Endothelial cell of umbilical vein (primary cell): ENCODE measurements around the gene CD109. TPM values are rescaled to one million over a fixed set of nuclear protein-coding genes. Genes with fewer than 3 reads are reported as not detected.

Experiments used
- BruUV-seq: library from RNA; stranded (reverse); fragments of 400-500 nt; replicated peaks from 2 replicates; lab custom pipeline; 2021; lab: Mats Ljungman, UMichigan
- CTCF ChIA-PET: fragments of 300-600, 350-600 bp; sonication (Branson Sonifier 250); formaldehyde crosslinking; loops from one replicate; lab custom pipeline; 2021; ENCODE audit warnings: antibody characterized with exemption, inconsistent platforms; lab: Charles Lee
- POLR2A ChIA-PET: fragments of 300-600, 350-600 bp; sonication (Branson Sonifier 250); formaldehyde crosslinking; loops from one replicate; lab custom pipeline; 2021; ENCODE audit warnings: antibody characterized with exemption, inconsistent platforms; lab: Charles Lee
- DNase-seq: peaks from one replicate; pipeline ENCODE4 v3.0.0-alpha.2; 2011; ENCODE audit warnings: low read depth, low spot score
- FAIRE-seq: peaks from 2 replicates; lab custom pipeline; 2011; peaks lifted over from hg19 to GRCh38; lab: Jason Lieb, UNC
- H2AFZ ChIP-seq: 2 replicates; pipeline ENCODE4 v1.6.0; 2012; ENCODE audit warnings: low read depth, low read length, control low read depth, inconsistent platforms
- H3K27ac ChIP-seq: 2 replicates; pipeline ENCODE4 v1.5.1; 2011; ENCODE audit warnings: low read depth, mild to moderate bottlenecking, control low read depth, low read length, moderate library complexity; ENCODE audit not compliant: insufficient read depth
- H3K27me3 ChIP-seq, 2 experiments: 2 replicates each; pipeline versions ENCODE4 v1.6.0 to v1.6.1; 2011; ENCODE audit warnings: low read length in 2 of 2, mixed read lengths in 1 of 2; ENCODE audit not compliant: control insufficient read depth in 2 of 2, insufficient read depth in 2 of 2
- H3K36me3 ChIP-seq, 2 experiments: 2 replicates in 1 of 2; 3 replicates in 1 of 2; pipeline ENCODE4 v1.5.1; 2011; ENCODE audit warnings: low read length in 2 of 2, mild to moderate bottlenecking in 1 of 2, moderate library complexity in 1 of 2; ENCODE audit not compliant: control insufficient read depth in 2 of 2, insufficient read depth in 2 of 2; ENCODE audit errors: extremely low read depth in 1 of 2
- H3K4me1 ChIP-seq: 3 replicates; pipeline ENCODE4 v1.5.1; 2011; ENCODE audit warnings: mild to moderate bottlenecking, low read length; ENCODE audit not compliant: control insufficient read depth, insufficient read depth; ENCODE audit errors: extremely low read depth
- H3K4me2 ChIP-seq: 2 replicates; pipeline ENCODE4 v1.6.1; 2011; ENCODE audit warnings: low read length, control low read depth, mixed read lengths; ENCODE audit not compliant: insufficient read depth
- H3K4me3 ChIP-seq, 3 experiments: fragments of 200-600 bp in 1 of 3; sonication (generic), shearing (Covaris generic) in 1 of 3; replicated peaks in 1 of 3; 2 replicates each; pipeline ENCODE4 v1.5.1; 2011 to 2016; ENCODE audit warnings: control low read depth in 3 of 3, low read length in 3 of 3, mild to moderate bottlenecking in 2 of 3, inconsistent platforms in 1 of 3, low read depth in 1 of 3, moderate library complexity in 1 of 3; ENCODE audit not compliant: insufficient read depth in 1 of 3
- H3K79me2 ChIP-seq: 2 replicates; pipeline ENCODE4 v1.6.0; 2012; ENCODE audit warnings: low read length, inconsistent platforms; ENCODE audit not compliant: control insufficient read depth, insufficient read depth
- H3K9ac ChIP-seq: replicated peaks from 2 replicates; pipeline ENCODE3; 2011; ENCODE audit warnings: low read length, control low read depth; ENCODE audit not compliant: insufficient read depth; ENCODE audit errors: extremely low read depth
- H3K9me1 ChIP-seq: replicated peaks from 3 replicates; pipeline ENCODE4 v1.6.0; 2011; ENCODE audit warnings: mild to moderate bottlenecking, low read length; ENCODE audit not compliant: control insufficient read depth, insufficient read depth; ENCODE audit errors: extremely low read depth
- H3K9me3 ChIP-seq: replicated peaks from 2 replicates; pipeline ENCODE4 v1.5.1; 2012; ENCODE audit warnings: low read length, inconsistent platforms; ENCODE audit not compliant: control insufficient read depth, insufficient read depth
- H4K20me1 ChIP-seq: replicated peaks from 2 replicates; pipeline ENCODE3; 2011; ENCODE audit warnings: mild to moderate bottlenecking, low read length; ENCODE audit not compliant: control insufficient read depth, insufficient read depth; ENCODE audit errors: extremely low read depth
- EZH2 ChIP-seq: IDR thresholded peaks from 2 replicates; pipeline ENCODE4 v1.6.1; 2012; ENCODE audit warnings: borderline replicate concordance, low read depth, mild to moderate bottlenecking, moderate library complexity, low read length, inconsistent platforms; ENCODE audit not compliant: severe bottlenecking
- FOS ChIP-seq: IDR thresholded peaks from 2 replicates; pipeline ENCODE4 v1.6.1; 2011; ENCODE audit warnings: mild to moderate bottlenecking, low read length, moderate library complexity, borderline replicate concordance; ENCODE audit not compliant: insufficient read depth
- GATA2 ChIP-seq: IDR thresholded peaks from 2 replicates; pipeline ENCODE4 v1.7.0; 2011; ENCODE audit warnings: low read depth, mild to moderate bottlenecking, moderate library complexity, mixed read lengths, low read length; ENCODE audit not compliant: insufficient read length, insufficient read depth
- JUN ChIP-seq: IDR thresholded peaks from 2 replicates; pipeline ENCODE4 v1.6.1; 2011; ENCODE audit warnings: borderline replicate concordance, low read depth; ENCODE audit not compliant: insufficient read length, insufficient read depth
- MYC ChIP-seq: IDR thresholded peaks from one replicate; pipeline ENCODE4 v1.6.1; 2011; ENCODE audit warnings: mild to moderate bottlenecking, low read depth, low read length
- POLR2A ChIP-seq: IDR thresholded peaks from 2 replicates; pipeline ENCODE4 v1.6.1; 2012; ENCODE audit warnings: low read depth, mild to moderate bottlenecking, control low read depth, low read length
- POLR2AphosphoS5 ChIP-seq: IDR thresholded peaks from 2 replicates; pipeline ENCODE4 v1.6.1; 2012; ENCODE audit warnings: low read depth, mild to moderate bottlenecking, control low read depth, low read length, moderate library complexity; ENCODE audit not compliant: insufficient read depth
- dilution Hi-C: fragments of 300-500 bp; cut with MboI; formaldehyde crosslinking; loops from one replicate; pipeline ENCODE4 v1.15.0; 2019; ENCODE audit warnings: low sequenced_read_pairs; ENCODE audit not compliant: extremely low pct_ligation_motif_present
- intact Hi-C: fragments of 100-400 bp; cut with micrococcal nuclease; formaldehyde crosslinking; loops from one replicate; pipeline ENCODE4 v1.10.0; 2022
- polyA plus RNA-seq, 4 experiments: library from polyadenylated mRNA; depleted of rRNA in 3 of 4; stranded (reverse) in 3 of 4; unstranded in 1 of 4; fragments of >200 nt; gene quantifications; 2 replicates each; pipeline versions ENCODE4 v1.2.1 to v1.2.3, GENCODE V29; 2011 to 2012; ENCODE audit warnings: missing spikeins in 1 of 4
- total RNA-seq: library from RNA; stranded (reverse); gene quantifications from 2 replicates; pipeline ENCODE4 v1.2.3, GENCODE V29; 2021
- TF ChIP-seq, protein P1 (sequence below), 2 donors: IDR thresholded peaks; 1 replicate in 1 of 2; 2 replicates in 1 of 2; pipeline ENCODE4 v1.5.1; 2011; ENCODE audit warnings: low read length in 2 of 2, mild to moderate bottlenecking in 2 of 2, moderate library complexity in 2 of 2, control low read depth in 1 of 2, inconsistent platforms in 1 of 2, low read depth in 1 of 2; ENCODE audit not compliant: insufficient read depth in 1 of 2; ENCODE audit errors: extremely low read depth in 1 of 2
- TF ChIP-seq, protein P2 (sequence below): IDR thresholded peaks from 2 replicates; pipeline ENCODE4 v1.6.1; 2011; ENCODE audit not compliant: insufficient read depth, insufficient read length

The CD109 gene
- total and polyA plus RNA-seq, 2 donors (not counting 3 experiments of a cell fraction or from before 2014, with no cell fraction given), result 33.9 to 107 TPM

DNA sequence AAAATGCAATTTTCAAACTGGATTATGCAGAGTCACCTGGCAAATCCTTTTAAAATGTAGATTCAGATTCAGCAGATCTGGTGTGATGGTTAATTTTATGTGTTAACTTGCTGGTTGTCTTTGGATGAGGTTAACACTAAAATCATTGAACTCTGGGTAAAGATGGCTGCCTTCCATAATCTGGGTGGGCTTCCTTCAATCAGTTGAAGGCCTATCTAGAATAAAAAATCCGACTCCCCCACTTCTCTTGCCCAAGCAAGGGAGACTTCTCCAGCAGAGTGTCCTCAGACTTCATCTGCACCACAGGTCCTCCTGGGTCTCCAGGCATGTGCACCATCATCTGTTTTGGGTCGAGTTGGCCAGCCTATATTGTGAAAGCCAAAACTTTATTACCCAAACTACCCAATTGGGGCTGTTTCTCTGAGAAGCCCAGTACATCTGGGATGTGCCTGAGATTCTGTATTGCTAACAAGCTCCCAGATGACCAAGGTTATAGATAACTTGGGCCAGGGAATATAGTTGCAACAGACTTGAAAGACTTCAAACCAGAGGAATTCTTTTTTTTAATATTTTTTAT lies 40.6 kb upstream of the CD109 start:
- H3K4me3 ChIP-seq, result no peak overlapping the region
- H4K20me1 ChIP-seq, result no peaks in the 10 kb centered on the region
- no peak overlapping the region for H3K27ac ChIP-seq
- H3K79me2 ChIP-seq, result no peaks in the 10 kb centered on the region
- intact Hi-C loops (loop anchor here (2.0 to 10.0 kb wide), 3 partner anchors 39 to 371 kb away; no protein-coding TSS in a partner anchor), dilution Hi-C loops (no loop called here)
- no peak overlapping the region for H3K9ac ChIP-seq
- H3K27me3 ChIP-seq, result no peaks in the 10 kb centered on the region
- peak overlapping the region; percentile 87 for H2AFZ ChIP-seq
- POLR2A ChIA-PET, result interaction anchor here (3.3 kb wide), 1 partner anchor 134 kb away, joined by 29 read pairs; the partner anchor contains the start of gene EEF1A1
- H3K9me1 ChIP-seq, result no peaks in the 10 kb centered on the region
- no peaks in the 10 kb centered on the region for H3K9me3 ChIP-seq
- DNase-seq (no peak), FAIRE-seq (no peak)
- H3K36me3 ChIP-seq, result no peaks in the 10 kb centered on the region
- peak overlapping the region; percentile 89 for H3K4me2 ChIP-seq
- CTCF ChIA-PET, result interaction anchor here (1.6 kb wide), 2 partner anchors 20 to 24 kb away, joined by 4 to 8 read pairs; no protein-coding TSS in a partner anchor
- TF ChIP-seq, protein P1, sequence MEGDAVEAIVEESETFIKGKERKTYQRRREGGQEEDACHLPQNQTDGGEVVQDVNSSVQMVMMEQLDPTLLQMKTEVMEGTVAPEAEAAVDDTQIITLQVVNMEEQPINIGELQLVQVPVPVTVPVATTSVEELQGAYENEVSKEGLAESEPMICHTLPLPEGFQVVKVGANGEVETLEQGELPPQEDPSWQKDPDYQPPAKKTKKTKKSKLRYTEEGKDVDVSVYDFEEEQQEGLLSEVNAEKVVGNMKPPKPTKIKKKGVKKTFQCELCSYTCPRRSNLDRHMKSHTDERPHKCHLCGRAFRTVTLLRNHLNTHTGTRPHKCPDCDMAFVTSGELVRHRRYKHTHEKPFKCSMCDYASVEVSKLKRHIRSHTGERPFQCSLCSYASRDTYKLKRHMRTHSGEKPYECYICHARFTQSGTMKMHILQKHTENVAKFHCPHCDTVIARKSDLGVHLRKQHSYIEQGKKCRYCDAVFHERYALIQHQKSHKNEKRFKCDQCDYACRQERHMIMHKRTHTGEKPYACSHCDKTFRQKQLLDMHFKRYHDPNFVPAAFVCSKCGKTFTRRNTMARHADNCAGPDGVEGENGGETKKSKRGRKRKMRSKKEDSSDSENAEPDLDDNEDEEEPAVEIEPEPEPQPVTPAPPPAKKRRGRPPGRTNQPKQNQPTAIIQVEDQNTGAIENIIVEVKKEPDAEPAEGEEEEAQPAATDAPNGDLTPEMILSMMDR (IDR thresholded peaks at IDR 0.05; ENCODE audit: extremely low read depth in 1 of 2, insufficient read depth in 1 of 2, low read depth in 1 of 2, low read length in 2 of 2), result no peak
- no TSS peak for BruUV-seq
- H3K4me1 ChIP-seq, result peaks cover 14% of the 10 kb centered on the region

- peaks cover 14% of the 10 kb centered on the region for H3K4me1 ChIP-seq
- dilution Hi-C loops (no loop called here), intact Hi-C loops (loop anchor here (10.0 kb wide), 1 partner anchor 372 kb away; no protein-coding TSS in a partner anchor)
- H3K4me2 ChIP-seq, result no peak overlapping the region
- H3K9ac ChIP-seq, result no peak overlapping the region
- no peak overlapping the region for H3K27ac ChIP-seq
- no peaks in the 10 kb centered on the region for H3K36me3 ChIP-seq
- BruUV-seq, result no TSS peak
- H2AFZ ChIP-seq, result no peak overlapping the region
- TF ChIP-seq GATA2 (no peak), POLR2AphosphoS5 (no peak), JUN (no peak), FOS (no peak), POLR2A (no peak), MYC (no peak), EZH2 (no peak)
- TF ChIP-seq, protein P1 (IDR thresholded peaks at IDR 0.05; ENCODE audit: extremely low read depth in 1 of 2, insufficient read depth in 1 of 2, low read depth in 1 of 2, low read length in 2 of 2), result no peak
- TF ChIP-seq, protein P2, sequence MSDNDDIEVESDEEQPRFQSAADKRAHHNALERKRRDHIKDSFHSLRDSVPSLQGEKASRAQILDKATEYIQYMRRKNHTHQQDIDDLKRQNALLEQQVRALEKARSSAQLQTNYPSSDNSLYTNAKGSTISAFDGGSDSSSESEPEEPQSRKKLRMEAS, result no peak
- H3K79me2 ChIP-seq, result no peaks in the 10 kb centered on the region
- no peaks in the 10 kb centered on the region for H3K27me3 ChIP-seq
- ChIA-PET CTCF (no interaction called here), POLR2A (no interaction called here)
- H4K20me1 ChIP-seq, result no peaks in the 10 kb centered on the region
- H3K4me3 ChIP-seq, result no peak overlapping the region
- H3K9me3 ChIP-seq, result no peaks in the 10 kb centered on the region
- no peak for FAIRE-seq
- no peaks in the 10 kb centered on the region for H3K9me1 ChIP-seq
- no peak for DNase-seq
Observed at GRCh38 chr6:73656531-73657145, 39.4 kb upstream of the CD109 start.
